ENCODE data around the gene IL36RN.
A peak's percentile ranks its signal among the peaks of the same experiment; 100 is the strongest.
"Not testable (repeated sequence)": the region's sequence is repeated elsewhere in the genome, so short reads cannot be mapped to it uniquely, and the experiment has no call there.

The IL36RN gene

GRCh38 chr2:113075030-113075429 lies 16.0 kb downstream of the IL36RN start:
- DNase-seq (ENCODE audit: low spot score): no peak

DNA sequence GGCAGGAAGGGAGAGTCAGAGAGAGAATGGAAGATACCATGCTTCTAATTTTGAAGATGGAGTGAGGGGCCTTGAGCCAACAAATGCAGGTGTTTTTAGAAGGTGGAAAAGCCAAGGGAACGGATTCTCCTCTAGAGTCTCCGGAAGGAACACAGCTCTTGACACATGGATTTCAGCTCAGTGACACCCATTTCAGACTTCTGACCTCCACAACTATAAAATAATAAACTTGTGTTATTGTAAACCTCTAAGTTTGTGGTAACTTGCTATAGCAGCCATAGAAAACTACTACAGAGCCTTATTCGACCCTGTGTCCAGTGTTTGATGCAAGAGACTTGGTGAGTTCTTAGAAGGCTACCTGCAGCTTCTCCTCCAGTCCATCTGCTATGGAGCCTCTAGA lies 16.6 kb downstream of the IL36RN start:
- DNase-seq (ENCODE audit: low spot score): no peak

GRCh38 chr2:113076954-113077669 lies 18.1 kb downstream of the IL36RN start:
- DNase-seq (ENCODE audit: low spot score): no peak

GRCh38 chr2:113077921-113078320 lies 18.9 kb downstream of the IL36RN start:
- no peak for DNase-seq (ENCODE audit: low spot score)

DNA sequence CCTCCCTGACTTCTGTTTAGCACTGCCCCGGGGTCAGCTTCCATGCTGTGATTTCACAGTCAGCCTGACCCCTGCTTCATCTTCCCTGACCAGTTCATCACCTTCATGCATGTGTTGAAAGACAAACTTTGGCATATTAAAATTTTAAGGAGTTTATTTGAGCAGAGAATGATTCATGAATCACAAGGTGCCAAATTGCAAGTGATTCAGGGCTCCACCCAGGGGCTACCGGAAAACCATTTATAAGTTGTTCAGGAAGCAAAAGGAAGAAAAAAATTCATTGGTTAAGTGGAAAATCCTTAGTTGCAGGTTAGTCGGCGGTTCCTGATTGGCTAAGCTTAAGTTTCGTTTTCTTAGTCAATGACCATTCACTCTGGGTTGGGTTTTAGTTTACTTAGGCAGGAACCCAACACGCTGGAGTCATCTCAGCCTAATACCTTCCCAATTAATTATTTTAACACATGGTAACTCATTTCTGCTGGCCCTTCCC lies 19.4 kb downstream of the IL36RN start:
- no peak for DNase-seq (ENCODE audit: low spot score)

- no peak for DNase-seq (ENCODE audit: low spot score)
Observed at GRCh38 chr2:113079131-113079530, 20.1 kb downstream of the IL36RN start.

GRCh38 chr2:113080134-113080533 lies 21.1 kb downstream of the IL36RN start:
- DNase-seq (ENCODE audit: low spot score): peak; percentile 11

- no peak for DNase-seq (ENCODE audit: low spot score)
Observed at GRCh38 chr2:113081488-113082210, 22.7 kb downstream of the IL36RN start.

- no peak for DNase-seq (ENCODE audit: low spot score)
Observed at GRCh38 chr2:113083296-113083695, 24.3 kb downstream of the IL36RN start.

DNA sequence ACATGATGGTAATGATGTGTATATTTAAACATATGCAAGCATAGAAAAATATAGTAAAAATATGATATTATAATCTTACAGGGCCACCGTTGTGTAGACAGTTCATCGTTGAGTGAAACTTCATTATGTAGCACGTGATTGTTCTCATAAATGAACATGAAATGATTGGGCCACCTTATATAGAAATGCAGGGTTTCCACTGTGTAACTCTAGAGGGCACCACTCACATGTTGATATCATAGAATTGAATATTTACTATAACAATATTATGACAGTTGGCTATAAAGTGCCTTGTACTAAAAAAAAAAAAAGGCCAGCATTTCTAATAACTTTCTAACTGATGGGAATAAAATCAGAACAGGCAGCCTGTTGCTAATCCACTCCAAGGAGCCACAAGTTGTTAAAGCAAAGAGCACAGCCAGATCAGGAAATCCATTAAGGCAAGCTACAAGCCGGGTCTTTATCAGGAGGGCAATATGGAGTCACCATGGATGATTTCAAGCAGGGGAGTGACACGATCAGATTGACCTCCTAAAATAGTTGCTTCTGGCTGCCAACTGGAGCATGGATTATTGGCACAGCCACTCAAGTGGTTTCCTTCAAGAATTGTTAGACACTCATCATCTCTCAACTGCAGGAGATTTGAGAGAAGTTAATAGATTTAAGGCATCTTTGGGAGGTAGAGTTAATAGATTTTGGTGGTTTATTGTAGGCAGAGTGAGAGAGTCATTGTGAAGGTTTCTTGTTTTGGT lies 25.4 kb downstream of the IL36RN start:
- DNase-seq (ENCODE audit: low spot score): no peak

- DNase-seq (ENCODE audit: low spot score): no peak
Observed at GRCh38 chr2:113085542-113085941, 26.5 kb downstream of the IL36RN start.

DNA sequence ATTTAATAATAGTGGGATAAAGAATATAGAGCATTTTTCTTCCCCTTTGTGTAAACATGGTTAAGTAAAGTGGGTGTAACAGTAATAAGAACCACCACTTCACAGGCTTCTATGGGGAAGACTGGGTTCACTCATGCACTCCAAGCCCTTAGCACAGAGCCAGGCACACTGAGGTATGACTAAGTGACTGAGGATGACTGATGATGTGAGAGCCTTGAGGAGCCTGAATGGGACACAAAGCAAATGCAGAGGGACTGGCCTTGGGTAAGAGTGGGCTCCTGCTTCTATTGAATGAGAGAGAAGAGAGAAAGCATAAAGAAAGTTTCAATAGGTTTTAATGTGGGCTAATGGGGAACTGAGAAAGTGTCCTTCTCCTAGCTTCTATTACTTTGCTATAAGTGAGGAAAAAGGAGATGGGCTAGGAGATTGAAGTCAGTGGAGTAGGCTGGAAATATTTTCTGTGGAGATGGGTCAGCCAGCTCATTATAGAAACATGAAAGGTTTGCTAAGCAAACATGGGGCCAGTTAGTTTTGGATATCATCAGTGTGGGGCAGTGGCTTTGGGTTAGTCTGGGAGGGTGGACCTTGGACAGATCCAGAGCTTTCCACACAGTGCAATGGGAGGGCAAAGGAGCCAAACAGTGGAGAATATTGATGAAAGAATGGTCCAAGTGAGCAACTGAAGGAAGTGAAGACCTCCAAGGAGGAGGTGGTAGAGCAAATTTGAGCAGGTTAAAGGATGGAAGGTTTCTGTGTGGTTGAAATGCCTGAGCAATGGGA lies 29.4 kb downstream of the IL36RN start:
- no peak for DNase-seq (ENCODE audit: low spot score)

- no peak for DNase-seq (ENCODE audit: low spot score)
Observed at GRCh38 chr2:113089916-113090315, 30.9 kb downstream of the IL36RN start.

GRCh38 chr2:113091231-113091896 lies 32.4 kb downstream of the IL36RN start:
- no peak for DNase-seq (ENCODE audit: low spot score)

DNA sequence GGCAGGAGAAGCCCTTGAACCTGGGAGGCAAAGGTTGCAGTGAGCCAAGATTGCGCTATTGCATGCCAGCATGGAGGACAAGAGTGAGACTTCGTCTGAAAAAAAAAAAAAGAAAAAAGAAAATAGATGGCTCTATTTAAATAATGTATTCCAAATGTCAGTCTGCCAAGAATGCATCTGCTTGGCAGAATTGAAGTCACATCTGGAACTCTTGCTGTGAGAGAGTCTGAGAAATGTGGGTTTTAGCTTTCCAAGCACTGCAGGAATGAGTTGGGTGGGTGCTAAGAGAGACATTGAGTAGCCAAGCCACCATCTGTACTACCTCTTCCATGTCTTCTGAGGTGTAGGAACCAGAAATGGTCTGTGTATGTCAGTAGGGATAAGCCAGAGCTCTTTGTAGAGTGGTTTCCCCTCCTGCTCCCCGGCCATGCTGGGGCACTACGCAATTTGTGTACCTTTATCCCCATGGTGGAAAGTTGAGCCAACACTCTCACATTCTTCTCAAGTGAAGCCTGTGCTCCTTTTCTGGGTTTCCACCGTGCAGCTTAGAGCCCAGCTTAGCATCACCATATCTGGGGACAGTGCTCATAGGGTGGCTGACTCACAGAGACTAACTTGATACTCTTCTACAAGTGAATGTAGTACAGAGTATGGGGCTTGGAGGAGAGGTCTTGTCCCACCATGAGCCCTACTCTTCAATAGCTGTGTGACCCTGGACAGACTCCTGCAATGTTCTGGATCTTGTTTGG lies 34.0 kb downstream of the IL36RN start:
- DNase-seq (ENCODE audit: low spot score): no peak

DNA sequence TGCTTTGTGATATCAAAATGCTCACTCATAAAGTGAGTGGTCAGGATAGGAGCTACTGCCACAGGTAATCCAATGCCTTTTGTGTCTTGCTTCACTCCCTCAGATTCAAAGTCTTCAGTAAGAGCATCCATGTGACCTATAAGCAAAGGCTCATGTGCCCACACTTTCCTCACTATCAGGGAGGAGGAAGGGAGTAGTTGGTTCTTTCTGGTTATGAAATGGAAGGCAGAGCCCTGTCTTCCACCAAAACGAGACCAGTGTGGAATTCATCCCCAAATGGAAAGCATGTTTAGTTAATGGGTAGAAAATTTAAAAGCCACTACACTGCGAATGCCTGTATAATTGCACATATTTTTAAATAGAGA lies 34.6 kb downstream of the IL36RN start:
- DNase-seq (ENCODE audit: low spot score): no peak

DNA sequence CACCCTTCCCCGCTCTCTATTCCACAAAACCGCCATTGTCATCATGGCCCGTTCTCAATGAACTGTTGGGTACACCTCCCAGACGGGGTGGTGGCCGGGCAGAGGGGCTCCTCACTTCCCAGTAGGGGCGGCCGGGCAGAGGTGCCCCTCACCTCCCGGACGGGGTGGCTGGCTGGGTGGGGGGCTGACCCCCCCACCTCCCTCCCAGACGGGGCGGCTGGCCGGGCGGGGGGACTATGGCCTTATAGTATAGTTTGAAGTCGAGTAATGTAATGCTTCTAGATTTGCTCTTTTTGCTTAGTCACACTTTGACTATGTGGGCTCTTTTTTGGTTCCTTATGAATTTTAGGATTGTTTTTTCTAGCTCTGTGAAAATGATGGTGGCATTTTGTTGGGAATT lies 37.3 kb downstream of the IL36RN start:
- not testable (repeated sequence) for DNase-seq (ENCODE audit: low spot score)

DNA sequence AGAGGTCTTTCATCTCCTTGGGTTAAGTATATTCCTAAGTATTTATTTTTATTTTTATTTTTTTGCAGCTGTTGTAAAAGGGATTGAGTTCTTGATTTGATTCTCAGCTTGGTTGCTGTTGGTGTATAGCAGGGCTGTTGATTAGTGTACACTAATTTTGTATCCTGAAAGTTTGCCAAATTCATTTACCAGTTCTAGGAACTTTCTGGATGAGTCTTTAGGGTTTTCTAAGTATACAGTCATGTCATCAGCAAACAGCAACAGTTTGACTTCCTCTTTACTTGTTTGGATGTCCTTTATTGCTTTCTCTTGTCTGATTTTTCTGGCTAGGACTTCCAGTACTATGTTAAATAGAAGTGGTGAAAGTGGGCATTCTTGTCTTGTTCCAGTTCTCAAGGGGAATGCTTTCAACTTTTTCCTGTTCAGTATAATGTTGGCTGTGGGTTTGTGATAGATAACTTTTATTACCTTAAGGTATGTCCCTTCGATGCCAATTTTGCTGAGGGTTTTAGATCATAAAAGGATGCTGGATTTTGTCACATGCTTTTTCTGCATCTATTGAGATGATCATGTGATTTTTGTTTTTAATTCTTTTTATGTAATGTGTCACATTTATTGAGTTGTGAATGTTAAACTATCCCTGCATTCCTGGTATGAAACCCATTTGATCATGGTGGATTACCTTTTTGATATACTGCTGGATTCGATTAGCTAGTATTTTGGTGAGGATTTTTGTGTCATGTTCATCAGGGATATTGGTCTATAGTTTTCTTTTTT lies 38.0 kb downstream of the IL36RN start:
- not testable (repeated sequence) for DNase-seq (ENCODE audit: low spot score)

GRCh38 chr2:113098041-113098440 lies 39.0 kb downstream of the IL36RN start:
- no peak for DNase-seq (ENCODE audit: low spot score)

GRCh38 chr2:113098532-113098931 lies 39.5 kb downstream of the IL36RN start:
- no peak for DNase-seq (ENCODE audit: low spot score)

Measured in cerebellar cortex (tissue), 1 donor.